HFFc6 (cell line): ENCODE data around the gene UFSP2. TPM values are rescaled to one million over a fixed set of nuclear protein-coding genes. Genes with fewer than 3 reads are reported as not detected.

Experiments
- DNase-seq: peaks from one replicate; pipeline ENCODE4 v3.0.0-alpha.2; 2018
- H3K27ac Mint-ChIP-seq: 2 replicates; pipeline ENCODE4 v1.8.0; 2020; ENCODE audit warnings: mild to moderate bottlenecking, mixed read lengths
- H3K27me3 Mint-ChIP-seq: 2 replicates; pipeline ENCODE4 v1.8.0; 2021; ENCODE audit warnings: mild to moderate bottlenecking, moderate library complexity, mixed read lengths; ENCODE audit not compliant: insufficient read depth
- H3K36me3 Mint-ChIP-seq: 2 replicates; pipeline ENCODE4 v1.8.0; 2021; ENCODE audit warnings: low read depth, mixed read lengths
- H3K4me1 Mint-ChIP-seq: 2 replicates; pipeline ENCODE4 v1.8.0; 2020; ENCODE audit warnings: low read depth, mixed read lengths
- H3K4me3 Mint-ChIP-seq: 2 replicates; pipeline ENCODE4 v1.8.0; 2020; ENCODE audit warnings: mild to moderate bottlenecking, moderate library complexity, mixed read lengths
- H3K9me3 Mint-ChIP-seq: 2 replicates; pipeline ENCODE4 v1.8.0; 2020; ENCODE audit warnings: mild to moderate bottlenecking, mixed read lengths
- CTCF ChIP-seq: fragments of 200-600 bp; sonication (generic); IDR thresholded peaks from 2 replicates; pipeline ENCODE4 v1.5.0; 2021; ENCODE audit warnings: antibody characterized with exemption, mild to moderate bottlenecking
- total RNA-seq, 6 experiments: library from RNA; stranded (reverse); fragmentation: NEBNext Ultra II Directional; extraction: Animal tissue kit (Norgen Biotek cat#: 25700); gene quantifications; 2 replicates in 1 of 6; 3 replicates in 5 of 6; pipeline ENCODE4 v1.2.3, GENCODE V29; 2021

The UFSP2 gene
- total RNA-seq, 6 experiments from 2014 or later: 23.1 to 35.6 (median 32.5) TPM

GRCh38 chr4:185426960-185427688, 1.4 kb upstream of the UFSP2 start:
- Mint-ChIP-seq H3K4me1 (peaks cover 26% of the 10 kb centered on the region), H3K9me3 (no peaks in the 10 kb centered on the region), H3K4me3 (no peak overlapping the region), H3K27ac (no peak overlapping the region), H3K27me3 (no peaks in the 10 kb centered on the region), H3K36me3 (no peaks in the 10 kb centered on the region)
- no peak for DNase-seq
- TF ChIP-seq CTCF: no peak

GRCh38 chr4:185424905-185425646, 688 bp downstream of the UFSP2 start:
- peak overlapping the region; percentile 90 for H3K4me3 Mint-ChIP-seq
- no peaks in the 10 kb centered on the region for H3K9me3 Mint-ChIP-seq
- H3K36me3 Mint-ChIP-seq: peaks cover 5% of the 10 kb centered on the region; the same call in 1 of the 2 replicates
- DNase-seq: no peak
- H3K27ac Mint-ChIP-seq: peak overlapping the region; percentile 100
- H3K27me3 Mint-ChIP-seq: no peaks in the 10 kb centered on the region; the same call in 1 of the 2 replicates
- H3K4me1 Mint-ChIP-seq: peaks cover 37% of the 10 kb centered on the region
- TF ChIP-seq CTCF: no peak

GRCh38 chr4:185421366-185422124, 4.2 kb downstream of the UFSP2 start:
- H3K36me3 Mint-ChIP-seq: peaks cover 14% of the 10 kb centered on the region
- peaks cover 37% of the 10 kb centered on the region for H3K4me1 Mint-ChIP-seq
- no peaks in the 10 kb centered on the region for H3K9me3 Mint-ChIP-seq
- H3K27ac Mint-ChIP-seq: peak overlapping the region; percentile 58
- TF ChIP-seq CTCF: no peak
- peak overlapping the region; percentile 12 for H3K4me3 Mint-ChIP-seq
- DNase-seq: peak; percentile 53
- H3K27me3 Mint-ChIP-seq: no peaks in the 10 kb centered on the region; the same call in 1 of the 2 replicates

GRCh38 chr4:185416955-185417354, 8.8 kb downstream of the UFSP2 start:
- Mint-ChIP-seq H3K4me3 (no peak overlapping the region), H3K9me3 (no peaks in the 10 kb centered on the region), H3K27me3 (no peaks in the 10 kb centered on the region; the same call in 1 of the 2 replicates), H3K36me3 (peaks cover 18% of the 10 kb centered on the region), H3K4me1 (peaks cover 19% of the 10 kb centered on the region), H3K27ac (no peak overlapping the region)
- no peak for DNase-seq
- no peak for TF ChIP-seq CTCF

GRCh38 chr4:185412412-185412811, 13.4 kb downstream of the UFSP2 start:
- DNase-seq: no peak
- Mint-ChIP-seq H3K4me1 (peaks cover 10% of the 10 kb centered on the region), H3K9me3 (no peaks in the 10 kb centered on the region), H3K27me3 (no peaks in the 10 kb centered on the region), H3K27ac (no peak overlapping the region), H3K36me3 (peaks cover 29% of the 10 kb centered on the region), H3K4me3 (no peak overlapping the region)
- no peak for TF ChIP-seq CTCF
